Suprapubic skin (tissue), 4 donors: ENCODE results near the gene C1QC.

Experiments
- EP300 ChIP-seq: sonication (generic); formaldehyde crosslinking; IDR thresholded peaks from one replicate; pipeline ENCODE4 v1.6.1; 2017; ENCODE audit warnings: antibody characterized with exemption
- POLR2A ChIP-seq, 2 donors: fragments of 450-650 bp; IDR thresholded peaks; one replicate each; pipeline ENCODE4 v1.6.1; 2017; ENCODE audit warnings: antibody characterized with exemption in 2 of 2, mild to moderate bottlenecking in 2 of 2, moderate library complexity in 2 of 2
- POLR2AphosphoS5 ChIP-seq, 3 donors: sonication (generic); formaldehyde crosslinking; IDR thresholded peaks; one replicate each; pipeline ENCODE4 v1.6.1; 2017; ENCODE audit warnings: antibody characterized with exemption in 3 of 3
- TF ChIP-seq, protein P1 (sequence below), 2 donors: fragments of 200-600 bp in 1 of 2; fragments of 450-650 bp in 1 of 2; sonication (generic) in 1 of 2; IDR thresholded peaks; one replicate each; pipeline ENCODE4 v1.5.1; 2016 to 2019; ENCODE audit warnings: antibody characterized with exemption in 2 of 2, mild to moderate bottlenecking in 1 of 2, moderate library complexity in 1 of 2

DNA sequence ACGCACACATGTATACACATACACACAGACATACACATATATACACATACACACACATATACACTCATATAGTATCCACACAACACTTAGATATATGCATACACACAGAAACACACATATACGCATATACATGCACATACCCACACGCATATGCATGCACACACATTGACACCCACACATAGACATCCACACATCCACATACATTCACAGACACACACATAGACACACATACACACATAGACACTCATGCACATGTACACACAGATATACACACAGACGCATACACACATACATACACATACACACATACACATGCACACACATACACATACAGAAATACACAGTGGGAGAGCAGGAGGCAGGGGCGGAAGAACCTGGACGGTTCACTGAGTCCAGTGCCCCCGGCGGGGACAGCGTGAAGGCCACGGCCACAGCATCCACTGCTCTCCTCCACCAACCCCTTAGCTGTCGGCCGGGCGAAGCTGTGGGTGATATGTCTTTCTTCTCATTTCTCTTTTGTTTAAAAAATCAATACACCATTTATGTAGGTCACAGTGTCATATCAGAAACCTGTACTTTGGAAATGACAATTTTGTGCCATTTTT, 6.8 kb downstream of the C1QC start:
- TF ChIP-seq, protein P1, sequence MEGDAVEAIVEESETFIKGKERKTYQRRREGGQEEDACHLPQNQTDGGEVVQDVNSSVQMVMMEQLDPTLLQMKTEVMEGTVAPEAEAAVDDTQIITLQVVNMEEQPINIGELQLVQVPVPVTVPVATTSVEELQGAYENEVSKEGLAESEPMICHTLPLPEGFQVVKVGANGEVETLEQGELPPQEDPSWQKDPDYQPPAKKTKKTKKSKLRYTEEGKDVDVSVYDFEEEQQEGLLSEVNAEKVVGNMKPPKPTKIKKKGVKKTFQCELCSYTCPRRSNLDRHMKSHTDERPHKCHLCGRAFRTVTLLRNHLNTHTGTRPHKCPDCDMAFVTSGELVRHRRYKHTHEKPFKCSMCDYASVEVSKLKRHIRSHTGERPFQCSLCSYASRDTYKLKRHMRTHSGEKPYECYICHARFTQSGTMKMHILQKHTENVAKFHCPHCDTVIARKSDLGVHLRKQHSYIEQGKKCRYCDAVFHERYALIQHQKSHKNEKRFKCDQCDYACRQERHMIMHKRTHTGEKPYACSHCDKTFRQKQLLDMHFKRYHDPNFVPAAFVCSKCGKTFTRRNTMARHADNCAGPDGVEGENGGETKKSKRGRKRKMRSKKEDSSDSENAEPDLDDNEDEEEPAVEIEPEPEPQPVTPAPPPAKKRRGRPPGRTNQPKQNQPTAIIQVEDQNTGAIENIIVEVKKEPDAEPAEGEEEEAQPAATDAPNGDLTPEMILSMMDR (IDR thresholded peaks at IDR 0.05) = no peak
- no peak for TF ChIP-seq POLR2A (IDR thresholded peaks at IDR 0.05)
- no peak for TF ChIP-seq EP300
- TF ChIP-seq POLR2AphosphoS5 (IDR thresholded peaks at IDR 0.05) = no peak
